Keratinocyte (primary cell): ENCODE data around the gene PTPRD. TPM values are rescaled to one million over a fixed set of nuclear protein-coding genes. Genes with fewer than 3 reads are reported as not detected.

Experiments used
- DNase-seq: peaks from one replicate; pipeline ENCODE4 v3.0.0-alpha.2; 2011; ENCODE audit warnings: low read depth, missing footprints, low spot score
- FAIRE-seq: peaks from 2 replicates; lab custom pipeline; 2011; peaks lifted over from hg19 to GRCh38; lab: Jason Lieb, UNC
- H2AFZ ChIP-seq: 2 replicates; pipeline ENCODE4 v1.6.0; 2012; ENCODE audit warnings: low read length, control low read depth, inconsistent platforms; ENCODE audit not compliant: control insufficient read depth
- H3K27ac ChIP-seq: 2 replicates; pipeline ENCODE4 v1.5.1; 2011; ENCODE audit warnings: low read length; ENCODE audit not compliant: control insufficient read depth, insufficient read depth
- H3K27me3 ChIP-seq: 3 replicates; pipeline ENCODE4 v1.6.0; 2011; ENCODE audit warnings: low read length; ENCODE audit not compliant: control insufficient read depth, insufficient read depth; ENCODE audit errors: extremely low read depth
- H3K36me3 ChIP-seq, 2 experiments: 2 replicates in 1 of 2; 3 replicates in 1 of 2; pipeline ENCODE4 v1.5.1; 2011; ENCODE audit warnings: low read length in 2 of 2, mild to moderate bottlenecking in 1 of 2; ENCODE audit not compliant: control insufficient read depth in 2 of 2, insufficient read depth in 2 of 2; ENCODE audit errors: extremely low read depth in 1 of 2
- H3K4me1 ChIP-seq: 3 replicates; pipeline ENCODE4 v1.5.1; 2011; ENCODE audit warnings: low read length; ENCODE audit not compliant: control insufficient read depth, insufficient read depth; ENCODE audit errors: extremely low read depth
- H3K4me2 ChIP-seq: 3 replicates; pipeline ENCODE4 v1.6.0; 2011; ENCODE audit warnings: low read depth, low read length; ENCODE audit not compliant: control insufficient read depth, insufficient read depth; ENCODE audit errors: extremely low read depth
- H3K4me3 ChIP-seq, 3 experiments: fragments of 200-600 bp in 1 of 3; sonication (generic) in 1 of 3; 2 replicates in 2 of 3; 3 replicates in 1 of 3; pipeline ENCODE4 v1.5.1; 2011 to 2016; ENCODE audit warnings: low read length in 3 of 3, mild to moderate bottlenecking in 3 of 3, control low read depth in 2 of 3, inconsistent platforms in 1 of 3, low read depth in 1 of 3, mixed read lengths in 1 of 3, mixed run types in 1 of 3, moderate library complexity in 1 of 3; ENCODE audit not compliant: control insufficient read depth in 2 of 3, insufficient read depth in 2 of 3; ENCODE audit errors: extremely low read depth in 1 of 3
- H3K79me2 ChIP-seq: 2 replicates; pipeline ENCODE4 v1.6.0; 2012; ENCODE audit warnings: low read length; ENCODE audit not compliant: control insufficient read depth, insufficient read depth
- H3K9ac ChIP-seq: 3 replicates; pipeline ENCODE4 v1.6.0; 2011; ENCODE audit warnings: low read length; ENCODE audit not compliant: control insufficient read depth, insufficient read depth; ENCODE audit errors: extremely low read depth
- H3K9me1 ChIP-seq: 3 replicates; pipeline ENCODE4 v1.6.0; 2011; ENCODE audit warnings: low read length; ENCODE audit not compliant: control insufficient read depth, insufficient read depth; ENCODE audit errors: extremely low read depth
- H3K9me3 ChIP-seq: 2 replicates; pipeline ENCODE4 v1.5.1; 2012; ENCODE audit warnings: low read depth, low read length; ENCODE audit not compliant: control insufficient read depth
- H4K20me1 ChIP-seq: 3 replicates; pipeline ENCODE4 v1.6.0; 2011; ENCODE audit warnings: low read length; ENCODE audit not compliant: control insufficient read depth, insufficient read depth; ENCODE audit errors: extremely low read depth
- CTCF ChIP-seq, 3 experiments: IDR thresholded peaks in 1 of 3; conservative IDR thresholded peaks in 1 of 3; optimal IDR thresholded peaks in 1 of 3; 2 replicates in 2 of 3; 3 replicates in 1 of 3; pipeline versions ENCODE3 to v1.5.1; 2011; ENCODE audit warnings: low read length in 3 of 3, mild to moderate bottlenecking in 3 of 3, moderate library complexity in 2 of 3, control low read depth in 1 of 3, inconsistent platforms in 1 of 3; ENCODE audit not compliant: insufficient read depth in 2 of 3; ENCODE audit errors: extremely low read depth in 1 of 3
- EZH2 ChIP-seq: IDR thresholded peaks from one replicate; pipeline ENCODE4 v1.6.1; 2012; ENCODE audit warnings: inconsistent platforms, mild to moderate bottlenecking, low read length, moderate library complexity
- dilution Hi-C: fragments of 300-500 bp; cut with MboI; formaldehyde crosslinking; loops from one replicate; pipeline ENCODE4 v1.7.0; 2020; ENCODE audit warnings: low sequenced_read_pairs; ENCODE audit not compliant: extremely low pct_ligation_motif_present
- polyA plus RNA-seq, 5 experiments: library from polyadenylated mRNA; depleted of rRNA in 3 of 5; stranded (reverse) in 3 of 5; stranded (forward) in 1 of 5; unstranded in 1 of 5; fragments of >200 nt; gene quantifications; 1 replicate in 1 of 5; 2 replicates in 3 of 5; 3 replicates in 1 of 5; pipeline versions ENCODE4 v1.2.1 to v1.2.3, GENCODE V29; 2011 to 2012; ENCODE audit warnings: missing spikeins in 2 of 5, low read depth in 1 of 5, low replicate concordance in 1 of 5

Gene PTPRD
- polyA plus RNA-seq, 1 donor (not counting 4 experiments of a cell fraction or from before 2014, with no cell fraction given): 0.10 TPM

GRCh38 chr9:8706998-8707397 lies 1905.8 kb downstream of the PTPRD start:
- H3K9me3 ChIP-seq: no peaks in the 10 kb centered on the region

DNA sequence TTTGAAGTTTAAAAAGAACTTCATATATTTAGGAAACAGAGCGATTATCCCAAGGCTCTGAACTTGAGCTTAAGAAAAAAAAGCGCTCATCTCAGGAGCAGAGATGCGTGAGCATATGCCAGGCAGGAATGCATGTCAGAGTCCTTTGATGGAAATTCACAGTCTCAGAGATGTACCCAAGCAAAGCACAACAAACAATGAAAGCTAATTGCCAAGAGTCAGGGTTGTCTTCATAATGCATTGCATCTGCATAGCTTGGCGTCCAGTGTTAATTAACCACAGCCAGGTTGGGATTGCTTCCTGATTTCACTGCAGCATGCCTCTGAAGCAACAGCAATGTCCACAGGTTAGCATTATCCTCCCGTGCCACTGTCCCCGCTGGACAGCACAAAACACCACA lies 1906.3 kb downstream of the PTPRD start:
- dilution Hi-C loops: no loop called here
- Histone ChIP-seq H3K27ac (no peak overlapping the region), H3K9me3 (no peaks in the 10 kb centered on the region), H3K9ac (no peak overlapping the region), H3K4me3 (no peak overlapping the region), H4K20me1 (no peaks in the 10 kb centered on the region), H3K36me3 (no peaks in the 10 kb centered on the region), H3K4me2 (no peak overlapping the region), H3K27me3 (no peaks in the 10 kb centered on the region), H3K4me1 (no peaks in the 10 kb centered on the region), H3K9me1 (no peaks in the 10 kb centered on the region), H3K79me2 (no peaks in the 10 kb centered on the region), H2AFZ (no peak overlapping the region)
- DNase-seq (no peak), FAIRE-seq (no peak)
- TF ChIP-seq EZH2 (no peak), CTCF (optimal IDR thresholded peaks at IDR 0.05 in 1 of 3, IDR thresholded peaks at IDR 0.05 in 1 of 3, conservative IDR thresholded peaks at IDR 0.05 in 1 of 3; ENCODE audit: extremely low read depth in 1 of 3, insufficient read depth in 2 of 3, low read length in 3 of 3) (no peak)

More at GRCh38 chr9:8706998-8707397, 1905.8 kb downstream of the PTPRD start:
- H3K27ac ChIP-seq: no peak overlapping the region
- H3K79me2 ChIP-seq: no peaks in the 10 kb centered on the region
- H3K36me3 ChIP-seq: no peaks in the 10 kb centered on the region
- H2AFZ ChIP-seq: no peak overlapping the region
- TF ChIP-seq EZH2: no peak
- no peak for TF ChIP-seq CTCF (optimal IDR thresholded peaks at IDR 0.05 in 1 of 3, IDR thresholded peaks at IDR 0.05 in 1 of 3, conservative IDR thresholded peaks at IDR 0.05 in 1 of 3; ENCODE audit: extremely low read depth in 1 of 3, insufficient read depth in 2 of 3, low read length in 3 of 3)
- H3K9me1 ChIP-seq: no peaks in the 10 kb centered on the region
- DNase-seq (no peak), FAIRE-seq (no peak)
- no peaks in the 10 kb centered on the region for H3K27me3 ChIP-seq
- H3K4me3 ChIP-seq: no peak overlapping the region
- dilution Hi-C loops: no loop called here
- H3K4me1 ChIP-seq: no peaks in the 10 kb centered on the region
- no peaks in the 10 kb centered on the region for H4K20me1 ChIP-seq
- no peak overlapping the region for H3K9ac ChIP-seq
- no peak overlapping the region for H3K4me2 ChIP-seq
